Lung (tissue), 12 donors: ENCODE measurements around the gene DEAF1. TPM values are rescaled to one million over a fixed set of nuclear protein-coding genes. Genes with fewer than 3 reads are reported as not detected.

Experiments
- ATAC-seq: fragments of 200-7000 bp; cut with Tn5 transposase; one replicate; pipeline ENCODE4 v1.9.1; 2020; ENCODE audit warnings: moderate number of reproducible peaks; ENCODE audit not compliant: insufficient read depth, low FRiP score
- DNase-seq, 3 donors: peaks; one replicate each; pipeline ENCODE4 v3.0.0-alpha.2; 2013 to 2017
- H3K27ac ChIP-seq, 2 donors: one replicate each; pipeline ENCODE4 v1.5.1; 2013; ENCODE audit warnings: mild to moderate bottlenecking in 2 of 2, moderate library complexity in 2 of 2, control low read depth in 1 of 2, inconsistent platforms in 1 of 2, low read depth in 1 of 2, low read length in 1 of 2
- H3K27me3 ChIP-seq, 3 donors: one replicate each; pipeline ENCODE4 v1.5.1; 2013; ENCODE audit warnings: low read length in 2 of 3; ENCODE audit not compliant: control insufficient read depth in 3 of 3, insufficient read depth in 3 of 3
- H3K36me3 ChIP-seq, 4 donors: one replicate each; pipeline ENCODE4 v1.5.1; 2013; ENCODE audit warnings: low read length in 4 of 4, mild to moderate bottlenecking in 1 of 4, moderate library complexity in 1 of 4; ENCODE audit not compliant: control insufficient read depth in 4 of 4, insufficient read depth in 4 of 4
- H3K4me1 ChIP-seq, 5 donors: one replicate each; pipeline ENCODE4 v1.5.1; 2013; ENCODE audit warnings: low read length in 5 of 5, mild to moderate bottlenecking in 2 of 5, moderate library complexity in 1 of 5; ENCODE audit not compliant: control insufficient read depth in 5 of 5, insufficient read depth in 5 of 5
- H3K4me3 ChIP-seq: one replicate; pipeline ENCODE4 v1.5.1; 2013; ENCODE audit warnings: mild to moderate bottlenecking, control low read depth, moderate library complexity
- H3K9ac ChIP-seq, 2 donors: one replicate each; pipeline ENCODE4 v1.5.1; 2013; ENCODE audit warnings: low read length in 2 of 2, control low read depth in 1 of 2; ENCODE audit not compliant: insufficient read depth in 1 of 2
- H3K9me3 ChIP-seq, 4 donors: one replicate each; pipeline ENCODE4 v1.5.1; 2013; ENCODE audit warnings: low read length in 3 of 4, mild to moderate bottlenecking in 1 of 4, moderate library complexity in 1 of 4; ENCODE audit not compliant: control insufficient read depth in 4 of 4, insufficient read depth in 3 of 4
- CTCF ChIP-seq: IDR thresholded peaks from 2 replicates; pipeline ENCODE4 v1.5.1; 2012; ENCODE audit warnings: mild to moderate bottlenecking; ENCODE audit errors: control extremely low read depth, extremely low read depth
- WGBS, 2 donors: extraction: QIAGEN DNeasy Blood & Tissue Kit; methylation state at CpG; one replicate each; pipeline ENCODE4 v1.1.7; 2013; 5-methylcytosine and 5-hydroxymethylcytosine counted together
- polyA plus RNA-seq, 2 donors: library from polyadenylated mRNA; stranded (reverse); fragments of 200-250 nt; gene quantifications; one replicate each; pipeline ENCODE4 v1.2.1, GENCODE V29; 2013
- total RNA-seq, 2 donors: library from RNA; depleted of rRNA in 1 of 2; stranded (reverse); fragments of >200 nt in 1 of 2; gene quantifications; one replicate each; pipeline ENCODE4 v1.2.1, GENCODE V29; 2014 to 2021
- donor health status: control.
- donor health status: control.
- donor health status: Bipolar disorder and iron deficiency.
- donor health status: healthy.
- donor health status: DM: yes; HTN: yes; CAD: no.

DEAF1 gene
- total and polyA plus RNA-seq, 4 donors: 18.5 to 33.1 (median 22.3) TPM

DNA sequence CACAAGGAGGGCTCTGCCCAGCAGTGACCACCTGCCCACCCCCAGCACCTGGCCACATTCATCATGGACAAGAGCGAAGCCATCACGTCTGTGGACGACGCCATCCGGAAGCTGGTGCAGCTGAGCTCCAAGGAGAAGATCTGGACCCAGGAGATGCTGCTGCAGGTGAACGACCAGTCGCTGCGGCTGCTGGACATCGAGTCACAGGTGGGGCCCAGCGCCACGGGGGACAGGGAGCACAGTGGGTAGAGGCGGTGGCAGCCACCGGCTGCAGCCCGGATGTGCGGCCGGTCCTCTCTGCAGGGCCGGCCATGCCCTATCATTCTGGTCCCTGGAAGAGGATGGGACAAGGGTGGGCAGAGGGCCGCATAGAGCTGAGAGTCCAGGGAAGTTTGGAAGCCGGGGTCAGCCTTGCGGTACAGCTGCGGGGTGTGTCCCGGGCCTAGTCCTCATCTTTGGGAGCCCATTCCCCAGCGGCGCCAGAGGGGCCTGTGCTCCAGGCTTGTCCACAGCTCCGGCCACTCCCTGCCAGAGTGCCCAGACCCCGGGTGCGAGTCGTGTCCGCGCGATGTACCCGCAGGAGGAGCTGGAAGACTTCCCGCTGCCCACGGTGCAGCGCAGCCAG lies 25.1 kb upstream of the DEAF1 start:
- Histone ChIP-seq H3K4me1 (no peaks in the 10 kb centered on the region), H3K27ac (no peak overlapping the region), H3K4me3 (no peak overlapping the region), H3K36me3 (peaks cover 0 to 17% (median 0%) of the 10 kb centered on the region in 4 donors), H3K9me3 (no peaks in the 10 kb centered on the region), H3K9ac (no peak overlapping the region), H3K27me3 (peaks cover 0 to 24% (median 17%) of the 10 kb centered on the region in 3 donors)
- DNase-seq (no peak), ATAC-seq (no peak)
- TF ChIP-seq CTCF: no peak
- 64 to 65% methylated on average over 33 to 35 of the region's 35 CpGs for WGBS, 2 donors

- Histone ChIP-seq H3K4me1 (no peaks in the 10 kb centered on the region), H3K27ac (no peak overlapping the region), H3K9me3 (no peaks in the 10 kb centered on the region), H3K36me3 (peaks cover 0 to 13% (median 0%) of the 10 kb centered on the region in 4 donors), H3K27me3 (peaks cover 0 to 18% (median 17%) of the 10 kb centered on the region in 3 donors), H3K4me3 (no peak overlapping the region), H3K9ac (no peak overlapping the region)
- WGBS, 2 donors: 83 to 85% methylated on average over 31 to 34 of the region's 34 CpGs
- ATAC-seq: no peak
- no peak for DNase-seq
- TF ChIP-seq CTCF: no peak
These were observed 24.4 kb upstream of the DEAF1 start for GRCh38 chr11:719214-720016.

GRCh38 chr11:714436-714835 lies 19.4 kb upstream of the DEAF1 start:
- ATAC-seq (no peak), DNase-seq (no peak)
- 98% methylated on average over 6 of the region's 6 CpGs for WGBS, 2 donors
- Histone ChIP-seq H3K27me3 (peaks cover 0 to 4% (median 2%) of the 10 kb centered on the region in 3 donors), H3K27ac (no peak overlapping the region), H3K36me3 (no peaks in the 10 kb centered on the region), H3K4me3 (no peak overlapping the region), H3K9me3 (no peaks in the 10 kb centered on the region), H3K4me1 (peaks cover 0 to 11% (median 0%) of the 10 kb centered on the region in 5 donors), H3K9ac (no peak overlapping the region)
- no peak for TF ChIP-seq CTCF
